Stimulated activated CD4-positive, alpha-beta T cell treated with anti-CD3 and anti-CD28 coated beads, Interleukin-1b, Interleukin-23, amount 100 ng/mL, for 1 hour (primary cell): Measurements from ENCODE around the gene MARK3.
A peak's percentile ranks its signal among the peaks of the same experiment; 100 is the strongest.

Experiments used
- DNase-seq, 2 donors: peaks; one replicate each; pipeline ENCODE4 v3.0.0-alpha.2; 2020; ENCODE audit warnings: low read depth in 2 of 2

Gene MARK3

DNA sequence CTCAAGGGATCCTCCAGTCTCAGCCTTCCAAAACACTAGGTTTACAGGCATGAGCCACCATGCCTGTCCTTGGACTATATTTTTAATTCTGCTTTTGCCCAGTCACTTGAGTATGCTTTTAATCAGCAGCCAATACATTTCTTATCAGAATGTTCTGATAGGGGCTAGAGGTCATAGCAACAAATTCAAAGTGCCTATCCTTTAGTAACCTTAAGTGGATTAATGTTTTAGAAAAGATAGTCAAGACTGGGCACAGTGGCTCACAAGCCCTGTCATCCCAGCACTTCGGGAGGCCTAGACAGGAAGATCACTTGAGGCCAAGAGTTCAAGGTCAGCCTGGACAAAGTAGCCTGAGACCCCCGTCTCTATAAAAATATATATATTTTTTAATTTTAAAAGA lies 100.3 kb downstream of the MARK3 start:
- DNase-seq = no peak

DNA sequence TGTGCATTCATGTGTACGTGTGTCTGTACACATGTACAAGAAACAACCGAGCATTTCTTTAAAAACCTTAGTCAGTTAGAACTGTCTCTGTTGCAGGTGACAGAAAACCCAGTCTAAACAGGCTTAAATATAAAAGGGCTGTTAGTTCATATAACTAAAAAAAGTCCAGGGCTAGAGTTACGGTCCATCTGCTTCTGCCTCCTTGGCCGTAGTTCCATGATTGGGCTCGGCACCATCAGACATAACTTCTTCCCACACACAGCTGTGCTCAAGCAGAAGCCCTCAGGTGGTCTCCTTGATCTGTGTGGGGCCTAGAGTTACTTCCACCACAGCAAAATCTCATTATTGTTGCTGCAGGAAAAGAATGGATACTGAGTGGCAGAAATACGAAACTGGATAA lies 102.9 kb downstream of the MARK3 start:
- DNase-seq = no peak

- DNase-seq = no peak
Measured at GRCh38 chr14:103488960-103489359, 103.7 kb downstream of the MARK3 start.

- DNase-seq = no peak
Measured at GRCh38 chr14:103489621-103490020, 104.4 kb downstream of the MARK3 start.

DNA sequence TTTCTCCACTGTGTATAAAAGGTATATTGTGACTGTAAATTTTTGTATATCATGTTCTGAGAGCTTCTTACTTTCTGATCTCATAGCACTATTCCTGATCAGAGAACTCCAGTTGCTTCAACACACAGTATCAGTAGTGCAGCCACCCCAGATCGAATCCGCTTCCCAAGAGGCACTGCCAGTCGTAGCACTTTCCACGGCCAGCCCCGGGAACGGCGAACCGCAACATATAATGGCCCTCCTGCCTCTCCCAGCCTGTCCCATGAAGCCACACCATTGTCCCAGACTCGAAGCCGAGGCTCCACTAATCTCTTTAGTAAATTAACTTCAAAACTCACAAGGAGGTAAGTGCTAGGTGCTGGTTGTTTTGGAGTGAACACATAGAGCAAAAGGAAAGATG lies 106.5 kb downstream of the MARK3 start:
- DNase-seq = no peak

DNA sequence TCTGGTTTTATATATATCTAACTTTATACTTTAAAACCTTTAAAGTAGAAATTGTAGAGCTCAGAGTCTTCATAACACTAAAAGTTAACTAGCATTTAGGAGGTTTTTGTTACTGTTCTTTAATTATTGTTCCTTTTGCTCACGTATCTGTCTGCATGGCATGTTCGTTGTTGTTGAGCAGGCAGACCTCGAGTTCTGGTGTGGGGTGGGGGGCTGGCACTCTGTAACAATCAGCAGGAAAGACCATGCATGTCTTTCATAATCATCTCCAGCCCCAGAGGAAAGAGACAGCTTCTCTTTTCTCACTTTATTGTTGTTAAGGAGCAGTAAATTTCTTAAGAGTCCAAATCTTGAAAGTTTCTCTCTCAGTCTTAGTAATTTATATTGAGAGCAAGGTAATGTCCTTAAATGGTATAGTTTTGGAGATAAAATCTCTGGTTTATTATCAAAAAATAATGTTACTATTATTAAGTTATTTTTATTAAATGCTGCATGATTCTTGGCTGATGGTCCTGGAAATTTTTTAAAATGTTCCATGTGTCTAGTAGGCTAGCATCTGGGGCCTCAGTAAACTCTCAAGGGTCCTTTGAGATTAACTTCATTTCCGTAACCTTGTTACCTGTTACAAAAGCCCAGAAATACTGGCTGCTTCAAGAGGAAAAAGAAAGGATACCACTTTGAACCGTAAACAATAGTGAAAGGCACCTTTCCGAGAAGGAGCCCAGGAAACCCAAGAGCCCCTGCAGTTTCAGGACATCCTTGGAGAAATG lies 107.1 kb downstream of the MARK3 start:
- DNase-seq = no peak

GRCh38 chr14:103495854-103496253 lies 110.6 kb downstream of the MARK3 start:
- DNase-seq = no peak

GRCh38 chr14:103496776-103497175 lies 111.6 kb downstream of the MARK3 start:
- DNase-seq = no peak

DNA sequence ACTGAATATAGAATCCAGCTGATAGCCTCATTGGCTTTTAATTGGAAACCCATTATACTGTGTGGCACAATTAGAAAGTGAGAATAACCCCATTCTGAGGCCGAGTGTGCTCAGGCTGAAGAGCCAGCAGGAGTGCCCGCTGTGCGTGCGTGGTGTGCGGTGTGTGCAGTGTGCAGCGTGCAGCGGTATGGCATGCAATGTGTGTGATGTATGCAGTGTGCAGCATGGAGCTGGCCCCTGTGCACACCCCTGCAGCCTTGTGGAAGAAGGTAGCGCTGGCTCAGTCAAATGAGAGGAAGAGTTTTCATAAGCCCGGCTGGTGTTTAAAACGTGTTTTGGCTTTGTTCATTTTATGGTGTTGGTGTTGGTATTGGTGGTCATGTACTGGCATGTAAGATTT lies 114.5 kb downstream of the MARK3 start:
- no peak for DNase-seq

DNA sequence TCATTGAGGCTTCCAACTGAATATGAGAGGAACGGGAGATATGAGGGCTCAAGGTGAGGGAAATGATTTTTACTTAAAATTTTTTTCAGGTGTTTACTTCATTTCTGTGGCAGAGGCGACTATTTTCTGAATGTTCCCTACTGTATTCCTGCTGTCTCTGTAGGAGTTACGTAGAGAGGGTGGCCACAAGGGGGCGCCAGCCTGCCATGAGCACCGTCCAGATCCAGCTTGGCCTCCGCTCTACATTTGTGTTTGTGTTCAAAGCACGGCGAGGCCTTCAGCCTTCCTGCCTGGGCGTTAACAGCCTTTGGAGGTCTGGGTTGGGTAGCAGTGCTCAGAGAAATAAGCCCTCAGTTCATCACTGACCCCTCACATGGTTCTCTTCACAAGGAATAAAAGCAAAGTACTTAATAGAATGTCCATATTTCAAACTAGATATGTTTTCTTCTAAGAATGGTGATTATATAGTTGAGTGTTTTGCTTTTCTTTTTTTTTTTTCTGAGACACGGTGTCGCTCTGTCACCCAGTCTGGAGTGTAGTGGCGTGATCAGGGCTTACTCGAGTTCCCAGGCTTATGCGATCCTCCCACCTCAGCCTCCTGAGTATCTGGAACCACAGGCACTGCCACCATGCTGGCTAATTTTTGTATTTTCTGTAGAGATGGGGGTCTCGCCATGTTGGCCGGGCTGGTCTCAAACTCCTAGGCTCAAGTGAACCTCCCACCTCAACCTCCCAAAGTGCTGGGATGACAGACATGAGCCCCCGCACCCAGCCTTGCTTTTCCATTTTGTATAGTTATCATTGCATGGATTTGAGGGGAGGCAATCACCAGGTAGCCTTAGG lies 115.2 kb downstream of the MARK3 start:
- peak; percentile 53 to 68 for DNase-seq

- no peak for DNase-seq
Measured at GRCh38 chr14:103501041-103501870, 116.0 kb downstream of the MARK3 start.

GRCh38 chr14:103501921-103502669 lies 116.9 kb downstream of the MARK3 start:
- no peak for DNase-seq

- no peak for DNase-seq
Measured at GRCh38 chr14:103502877-103503276, 117.7 kb downstream of the MARK3 start.

DNA sequence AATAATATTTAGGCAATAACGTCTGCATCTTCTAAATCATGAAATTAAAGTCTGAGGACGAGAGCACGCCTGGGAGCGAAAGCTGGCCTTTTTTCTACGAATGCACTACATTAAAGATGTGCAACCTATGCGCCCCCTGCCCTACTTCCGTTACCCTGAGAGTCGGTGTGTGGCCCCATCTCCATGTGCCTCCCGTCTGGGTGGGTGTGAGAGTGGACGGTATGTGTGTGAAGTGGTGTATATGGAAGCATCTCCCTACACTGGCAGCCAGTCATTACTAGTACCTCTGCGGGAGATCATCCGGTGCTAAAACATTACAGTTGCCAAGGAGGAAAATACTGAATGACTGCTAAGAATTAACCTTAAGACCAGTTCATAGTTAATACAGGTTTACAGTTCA lies 118.1 kb downstream of the MARK3 start:
- DNase-seq = no peak

DNA sequence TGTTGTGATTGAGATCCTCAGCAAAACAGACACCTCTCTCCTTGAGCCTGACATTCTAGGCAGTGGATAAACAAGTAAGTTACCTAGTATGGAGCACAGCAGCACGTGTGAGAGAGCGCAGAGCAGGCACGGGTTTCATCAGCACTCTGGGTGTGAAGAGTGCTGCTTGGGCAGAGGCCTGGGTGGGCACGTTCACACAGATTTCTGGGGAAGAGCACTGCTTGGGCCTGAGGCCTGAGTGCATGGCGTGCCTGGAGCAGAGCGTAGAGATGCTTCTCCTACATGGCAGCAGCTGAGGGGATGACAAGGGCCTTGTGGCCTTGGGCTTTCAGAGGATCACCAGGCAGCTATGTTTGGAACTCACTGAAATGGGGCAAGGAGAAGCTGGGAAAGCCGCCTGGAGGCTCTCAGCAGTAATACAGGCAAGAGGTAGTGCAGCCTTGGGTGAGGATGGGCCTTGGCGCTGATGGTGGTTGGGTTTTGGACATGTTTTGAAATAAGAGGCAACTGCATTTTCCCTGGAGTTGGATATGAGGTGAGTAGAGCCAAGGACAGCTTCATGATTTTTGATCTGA lies 119.9 kb downstream of the MARK3 start:
- DNase-seq = no peak

DNA sequence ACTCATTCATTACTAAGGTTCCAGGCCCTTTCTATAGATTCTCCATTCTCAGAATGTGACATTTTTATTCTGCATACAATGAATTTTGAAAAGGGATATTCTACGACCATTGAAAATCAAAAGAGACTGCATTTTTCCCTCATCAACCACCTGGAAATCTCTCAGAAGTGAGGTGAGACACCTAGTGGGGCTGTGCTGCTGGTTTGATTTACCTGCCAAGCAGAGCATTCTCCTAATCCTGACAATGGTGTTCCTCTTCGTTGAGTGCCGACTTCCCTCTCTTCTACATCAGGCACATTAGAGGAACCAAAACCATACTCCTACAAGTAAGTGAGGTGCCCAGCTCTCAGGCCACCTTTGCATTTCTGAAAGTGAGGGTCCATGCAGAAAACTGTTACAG lies 122.5 kb downstream of the MARK3 start:
- no peak for DNase-seq

- DNase-seq = no peak
Measured at GRCh38 chr14:103508521-103509329, 123.5 kb downstream of the MARK3 start.

- no peak for DNase-seq
Measured at GRCh38 chr14:103509864-103510723, 124.9 kb downstream of the MARK3 start.
